HepG2 (cell line): ENCODE results near the gene GTF2F1. TPM values are rescaled to one million over a fixed set of nuclear protein-coding genes. Genes with fewer than 3 reads are reported as not detected.

Experiments used
- ATAC-seq: fragments of 200-7000 bp; cut with Tn5 transposase; 3 replicates; pipeline ENCODE4 v1.9.1; 2020; ENCODE audit warnings: mild to moderate bottlenecking, moderate library complexity
- BruUV-seq: library from RNA; stranded (reverse); fragments of 400-500 nt; replicated peaks from 2 replicates; lab custom pipeline; 2021; lab: Mats Ljungman, UMichigan
- CTCF ChIA-PET: fragments of 300-600 bp; formaldehyde crosslinking; extraction: SDS; loops from one replicate; lab custom pipeline; 2021; ENCODE audit warnings: low total read pairs, inconsistent platforms, low intra/inter-chr PET ratio; lab: Yijun Ruan, JAX
- POLR2A ChIA-PET: fragments of 350-600 bp; sonication (Branson Sonifier 250); formaldehyde crosslinking; loops from one replicate; lab custom pipeline; 2020; ENCODE audit warnings: antibody characterized with exemption, inconsistent platforms; lab: Yijun Ruan, JAX
- DNase-seq: peaks from one replicate; pipeline ENCODE4 v3.0.0-alpha.2; 2015; ENCODE audit warnings: low spot score
- FAIRE-seq: peaks from 3 replicates; lab custom pipeline; 2011; peaks lifted over from hg19 to GRCh38; lab: Jason Lieb, UNC
- H2AFZ ChIP-seq: one replicate; pipeline ENCODE4 v1.6.1; 2011; ENCODE audit warnings: low read length, inconsistent platforms
- H3K27ac ChIP-seq: fragments of 300-600 bp; 3 replicates; pipeline ENCODE4 v1.8.0; 2011; ENCODE audit warnings: mixed run types, mild to moderate bottlenecking, mixed read lengths, low read length, inconsistent platforms; ENCODE audit not compliant: insufficient read depth; ENCODE audit errors: extremely low read length
- H3K27me3 ChIP-seq, 2 experiments: fragments of 200-600 bp in 1 of 2; 2 replicates in 1 of 2; 3 replicates in 1 of 2; pipeline versions ENCODE4 v1.6.0 to v1.8.0; 2011; ENCODE audit warnings: low read length in 2 of 2, mild to moderate bottlenecking in 2 of 2, moderate library complexity in 2 of 2, inconsistent platforms in 1 of 2; ENCODE audit not compliant: insufficient read depth in 2 of 2, control insufficient read depth in 1 of 2
- H3K36me3 ChIP-seq, 2 experiments: fragments of 200-600 bp in 1 of 2; replicated peaks in 1 of 2; 2 replicates in 1 of 2; 3 replicates in 1 of 2; pipeline versions ENCODE4 v1.5.1 to v1.8.0; 2011; ENCODE audit warnings: low read length in 2 of 2, inconsistent platforms in 1 of 2; ENCODE audit not compliant: insufficient read depth in 2 of 2, control insufficient read depth in 1 of 2
- H3K4me1 ChIP-seq: 2 replicates; pipeline ENCODE4 v1.5.1; 2012; ENCODE audit warnings: low read length, inconsistent platforms; ENCODE audit not compliant: insufficient read depth
- H3K4me2 ChIP-seq: 2 replicates; pipeline ENCODE4 v1.6.0; 2011; ENCODE audit warnings: low read depth, low read length, inconsistent platforms
- H3K4me3 ChIP-seq, 3 experiments: fragments of 200-600 bp in 1 of 3; sonication (generic), shearing (Covaris generic) in 1 of 3; replicated peaks in 1 of 3; 2 replicates each; pipeline ENCODE4 v1.5.1; 2011 to 2016; ENCODE audit warnings: low read length in 3 of 3, inconsistent platforms in 2 of 3, low read depth in 2 of 3, mild to moderate bottlenecking in 2 of 3, control low read depth in 1 of 3, mixed read lengths in 1 of 3; ENCODE audit not compliant: insufficient read depth in 1 of 3
- H3K79me2 ChIP-seq: one replicate; pipeline ENCODE4 v1.6.1; 2011; ENCODE audit warnings: low read length, inconsistent platforms; ENCODE audit not compliant: insufficient read depth
- H3K9ac ChIP-seq: 2 replicates; pipeline ENCODE4 v1.6.0; 2011; ENCODE audit warnings: mild to moderate bottlenecking, low read depth, low read length, inconsistent platforms; ENCODE audit not compliant: insufficient read depth
- H3K9me3 ChIP-seq: 2 replicates; pipeline ENCODE4 v1.5.1; 2012; ENCODE audit warnings: mild to moderate bottlenecking, low read length
- H4K20me1 ChIP-seq: 2 replicates; pipeline ENCODE4 v1.6.0; 2011; ENCODE audit warnings: inconsistent platforms, mild to moderate bottlenecking, low read length, moderate library complexity; ENCODE audit not compliant: insufficient read depth
- HIC2 ChIP-seq: sonication (generic); formaldehyde crosslinking; IDR thresholded peaks from 2 replicates; pipeline ENCODE4 v1.9.0; 2022; ENCODE audit warnings: low read depth, missing genetic modification reagents
- HNRNPLL ChIP-seq: fragments of 200-400 bp; formaldehyde crosslinking; IDR thresholded peaks from 2 replicates; pipeline ENCODE4 v1.6.1; 2017; ENCODE audit warnings: mild to moderate bottlenecking, low read depth, low read length; ENCODE audit not compliant: poor library complexity, severe bottlenecking
- TFAP4 ChIP-seq: sonication (generic); IDR thresholded peaks from 2 replicates; pipeline ENCODE4 v1.6.1; 2016; ENCODE audit warnings: low read depth, borderline replicate concordance
- ZFP41 ChIP-seq: sonication (generic); formaldehyde crosslinking; IDR thresholded peaks from 2 replicates; pipeline ENCODE4 v1.4.0; 2020; ENCODE audit warnings: mild to moderate bottlenecking, missing genetic modification reagents, borderline replicate concordance
- ZMYM3 ChIP-seq: sonication (generic); formaldehyde crosslinking; IDR thresholded peaks from 2 replicates; pipeline ENCODE4 v1.5.1; 2020; ENCODE audit warnings: mild to moderate bottlenecking, missing genetic modification reagents
- ZNF768 ChIP-seq: sonication (generic); formaldehyde crosslinking; IDR thresholded peaks from 2 replicates; pipeline ENCODE4 v1.4.0; 2020; ENCODE audit warnings: missing genetic modification reagents
- WGBS: methylation state at CpG from one replicate; pipeline ENCODE4 v1.1.6; 2017; ENCODE audit warnings: low lambda C conversion rate; 5-methylcytosine and 5-hydroxymethylcytosine counted together
- in situ Hi-C: cut with HindIII; loops from 2 replicates; pipeline ENCODE4 v1.10.0; 2017; ENCODE audit warnings: low pct_unique_long_range_greater_than_20kb; ENCODE audit not compliant: extremely low pct_ligation_motif_present
- intact Hi-C: fragments of 100-400 bp; cut with micrococcal nuclease; formaldehyde crosslinking; loops from one replicate; pipeline ENCODE4 v1.10.0; 2022; ENCODE audit not compliant: unreplicated experiment
- polyA plus RNA-seq, 8 experiments: library from polyadenylated mRNA; depleted of rRNA in 3 of 8; stranded (reverse) in 7 of 8; unstranded in 1 of 8; fragments of >200 nt; fragmentation: Illumina TruSeq in 4 of 8; extraction: Trizol in 4 of 8; gene quantifications; 2 replicates each; pipeline versions ENCODE4 v1.2.1 to v1.2.3, GENCODE V29; 2011 to 2016; ENCODE audit warnings: low read depth in 4 of 8, missing spikeins in 1 of 8, mixed read lengths in 1 of 8; ENCODE audit not compliant: insufficient read depth in 1 of 8
- total RNA-seq, 5 experiments: library from RNA; depleted of rRNA; stranded (reverse); fragments of >200 nt; fragmentation: Illumina TruSeq; extraction: Trizol; gene quantifications; 2 replicates each; pipeline ENCODE4 v1.2.3, GENCODE V29; 2016; ENCODE audit warnings: low read depth in 1 of 5

Gene GTF2F1
- total and polyA plus RNA-seq, 2 of the 13 experiments (the other 11 are each of a cell fraction or from before 2014, with no cell fraction given), result 27.8 to 34.1 TPM

GRCh38 chr19:6334490-6335285 lies 58.3 kb downstream of the GTF2F1 start:
- no peaks in the 10 kb centered on the region for H3K36me3 ChIP-seq
- no TSS peak for BruUV-seq
- H2AFZ ChIP-seq, result no peak overlapping the region
- in situ Hi-C loops (no loop called here), intact Hi-C loops (no loop called here)
- no peak overlapping the region for H3K4me2 ChIP-seq
- H3K79me2 ChIP-seq, result no peaks in the 10 kb centered on the region
- DNase-seq (no peak), ATAC-seq (no peak), FAIRE-seq (no peak)
- no peak overlapping the region for H3K4me3 ChIP-seq
- TF ChIP-seq HNRNPLL (no peak), ZMYM3 (CRISPR knock-in tag) (0 out of 2 replicates have a peak, but pooled peaks have one; percentile 41), TFAP4 (no peak), ZFP41 (CRISPR knock-in tag) (no peak), ZNF768 (CRISPR knock-in tag) (peak; percentile 96), HIC2 (CRISPR knock-in tag) (no peak)
- H3K9ac ChIP-seq, result no peak overlapping the region
- no peak overlapping the region for H3K27ac ChIP-seq
- peaks cover 0 to 13% of the 10 kb centered on the region in 2 experiments; a peak in 2 of 5 replicates for H3K27me3 ChIP-seq
- no peaks in the 10 kb centered on the region for H4K20me1 ChIP-seq
- CTCF ChIA-PET, result no interaction called here
- WGBS, result 36% methylated on average over 6 of the region's 6 CpGs
- H3K9me3 ChIP-seq, result no peaks in the 10 kb centered on the region
- POLR2A ChIA-PET, result no interaction called here
- H3K4me1 ChIP-seq, result no peaks in the 10 kb centered on the region
